GM20000 (cell line): ENCODE measurements around the gene ISCA2.
"Not testable (repeated sequence)": the region's sequence is repeated elsewhere in the genome, so short reads cannot be mapped to it uniquely, and the experiment has no call there.

Experiments used
- DNase-seq: peaks from one replicate; pipeline ENCODE4 v3.0.0; 2012; ENCODE audit warnings: low spot score
- CTCF ChIP-seq: IDR thresholded peaks from 2 replicates; pipeline ENCODE4 v1.5.1; 2012; ENCODE audit warnings: mild to moderate bottlenecking, control low read depth; ENCODE audit errors: extremely low read depth, missing control alignments

Gene ISCA2

GRCh38 chr14:74493343-74494261 lies at the start of gene ISCA2:
TSS of gene ISCA2 (plus strand) at chr14:74493765. CDS start at chr14:74493775, 10 bp downstream.
- peak; percentile 99 for DNase-seq
- TF ChIP-seq CTCF, result no peak

- DNase-seq, result no peak
- no peak for TF ChIP-seq CTCF
Measured at GRCh38 chr14:74444866-74445265, 48.7 kb upstream of the ISCA2 start.

- DNase-seq, result not testable (repeated sequence)
Measured at GRCh38 chr14:74454397-74454796, 39.2 kb upstream of the ISCA2 start.

- no peak for TF ChIP-seq CTCF
Measured at GRCh38 chr14:74456684-74457564, 36.6 kb upstream of the ISCA2 start.

GRCh38 chr14:74457565-74457895 lies 36.0 kb upstream of the ISCA2 start:
- DNase-seq, result no peak
- no peak for TF ChIP-seq CTCF

More at GRCh38 chr14:74456684-74457564, 36.6 kb upstream of the ISCA2 start:
- no peak for DNase-seq

GRCh38 chr14:74459289-74459946 lies 34.1 kb upstream of the ISCA2 start:
- TF ChIP-seq CTCF, result peak; percentile 37
- DNase-seq, result peak; percentile 50

- no peak for TF ChIP-seq CTCF
- no peak for DNase-seq
Measured at GRCh38 chr14:74459976-74460375, 33.6 kb upstream of the ISCA2 start.
